Endodermal cell (in vitro differentiated cells): Measurements from ENCODE around the gene POLR2H. TPM values are rescaled to one million over a fixed set of nuclear protein-coding genes. Genes with fewer than 3 reads are reported as not detected.
A peak's percentile ranks its signal among the peaks of the same experiment; 100 is the strongest.

ENCODE experiments used
- DNase-seq: peaks from one replicate; pipeline ENCODE4 v3.0.0-alpha.2; 2017
- H3K27ac ChIP-seq: 2 replicates; pipeline ENCODE4 v1.5.1; 2013; ENCODE audit warnings: mild to moderate bottlenecking, low read depth, low read length, moderate library complexity
- H3K27me3 ChIP-seq: 2 replicates; pipeline ENCODE4 v1.6.1; 2013; ENCODE audit warnings: mild to moderate bottlenecking, low read length, moderate library complexity; ENCODE audit not compliant: insufficient read depth, control insufficient read depth, poor library complexity, severe bottlenecking
- H3K36me3 ChIP-seq: 2 replicates; pipeline ENCODE4 v1.7.0; 2013; ENCODE audit warnings: mild to moderate bottlenecking, low read length, moderate library complexity; ENCODE audit not compliant: control insufficient read depth, insufficient read depth
- H3K4me1 ChIP-seq: one replicate; pipeline ENCODE4 v1.7.0; 2013; ENCODE audit warnings: low read length; ENCODE audit not compliant: control insufficient read depth, insufficient read depth
- H3K4me3 ChIP-seq: 2 replicates; pipeline ENCODE4 v1.5.1; 2013; ENCODE audit warnings: mild to moderate bottlenecking, low read length, moderate library complexity
- H3K9ac ChIP-seq: 2 replicates; pipeline ENCODE4 v1.6.1; 2013; ENCODE audit warnings: mild to moderate bottlenecking, low read length, moderate library complexity; ENCODE audit not compliant: poor library complexity, severe bottlenecking; ENCODE audit errors: extremely low read depth
- H3K9me3 ChIP-seq: 2 replicates; pipeline ENCODE4 v1.6.1; 2013; ENCODE audit warnings: mild to moderate bottlenecking, low read length, moderate library complexity; ENCODE audit not compliant: control insufficient read depth
- H3K27ac Mint-ChIP-seq: 2 replicates; pipeline ENCODE4 v1.8.0; 2020; ENCODE audit warnings: mixed read lengths
- H3K27me3 Mint-ChIP-seq: 2 replicates; pipeline ENCODE4 v1.8.0; 2021; ENCODE audit warnings: mild to moderate bottlenecking, mixed read lengths; ENCODE audit not compliant: insufficient read depth
- H3K36me3 Mint-ChIP-seq: 2 replicates; pipeline ENCODE4 v1.8.0; 2020; ENCODE audit warnings: low read depth, mixed read lengths
- H3K4me1 Mint-ChIP-seq: 2 replicates; pipeline ENCODE4 v1.8.0; 2020; ENCODE audit warnings: mixed read lengths
- H3K4me3 Mint-ChIP-seq: 2 replicates; pipeline ENCODE4 v1.8.0; 2020; ENCODE audit warnings: mild to moderate bottlenecking, moderate library complexity, mixed read lengths
- H3K9me3 Mint-ChIP-seq: 2 replicates; pipeline ENCODE4 v1.8.0; 2020; ENCODE audit warnings: mild to moderate bottlenecking, mixed read lengths
- WGBS, 2 experiments: methylation state at CpG; one replicate each; pipeline versions ENCODE4 v1.1.5 to v1.1.7; 2013; ENCODE audit warnings: missing lambda C conversion rate in 2 of 2, mixed read lengths in 1 of 2; ENCODE audit not compliant: insufficient coverage in 1 of 2, insufficient read length in 1 of 2; 5-methylcytosine and 5-hydroxymethylcytosine counted together
- total RNA-seq, 2 donors: library from RNA; stranded (reverse); fragmentation: NEBNext Ultra II Directional in 1 of 2; extraction: Animal tissue kit (Norgen Biotek cat#: 25700) in 1 of 2; gene quantifications; 2 replicates in 1 of 2; 3 replicates in 1 of 2; pipeline ENCODE4 v1.2.1, GENCODE V29; 2021
- TF ChIP-seq, protein P1 (sequence below): fragments of 200-600 bp; sonication (generic); conservative IDR thresholded peaks from 2 replicates; pipeline ENCODE4 v1.5.0; 2021; ENCODE audit warnings: antibody characterized with exemption, mild to moderate bottlenecking

POLR2H gene
- total RNA-seq, 2 donors from 2014 or later, result 95.9 to 117 TPM

DNA sequence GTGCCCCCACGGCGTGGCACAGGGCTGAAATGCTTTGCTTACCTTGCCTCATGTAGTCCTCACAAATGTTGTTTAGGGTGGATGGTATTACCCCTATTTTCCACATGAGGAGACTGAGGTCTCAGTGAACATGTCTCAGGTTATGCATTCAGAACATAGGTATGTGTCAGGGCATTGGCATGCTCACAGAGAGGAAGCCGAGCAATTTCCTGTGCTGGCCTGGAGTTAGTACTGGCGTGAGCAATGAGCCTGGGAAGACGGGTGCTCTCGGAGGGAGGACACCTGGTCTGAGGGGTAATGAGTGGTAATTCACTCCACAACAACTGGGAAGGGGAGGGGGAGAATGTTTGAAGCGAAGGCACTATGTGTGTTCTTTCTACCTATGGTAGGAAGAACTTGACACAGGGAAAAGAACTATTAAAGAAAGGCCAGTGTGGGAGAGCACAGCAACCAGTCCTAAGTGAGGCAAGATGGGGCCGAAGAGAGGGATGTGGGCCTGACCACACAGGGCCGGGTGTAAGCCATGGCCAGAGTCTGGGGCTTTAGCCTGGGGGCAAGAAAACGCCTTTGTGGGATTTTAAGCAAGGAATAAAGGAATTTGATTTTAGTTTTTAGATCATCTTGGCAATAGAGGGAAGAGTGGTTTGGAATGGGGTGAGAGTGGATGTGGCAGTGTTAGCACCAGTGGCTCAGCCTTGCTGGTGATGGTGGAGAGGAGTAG is 29.0 kb upstream of the POLR2H start:
- no peaks in the 10 kb centered on the region for H3K9me3 ChIP-seq
- no peaks in the 10 kb centered on the region for H3K4me1 ChIP-seq
- peak overlapping the region; percentile 83 for H3K27ac Mint-ChIP-seq
- H3K36me3 ChIP-seq, result peaks cover 77% of the 10 kb centered on the region
- H3K36me3 Mint-ChIP-seq, result peaks cover 71% of the 10 kb centered on the region
- peaks cover 9% of the 10 kb centered on the region for H3K4me1 Mint-ChIP-seq
- peak overlapping the region; percentile 8 for H3K27ac ChIP-seq
- no peaks in the 10 kb centered on the region for H3K9me3 Mint-ChIP-seq
- H3K27me3 Mint-ChIP-seq, result no peaks in the 10 kb centered on the region
- no peak overlapping the region for H3K4me3 ChIP-seq
- no peak for DNase-seq
- no peak overlapping the region for H3K4me3 Mint-ChIP-seq
- no peaks in the 10 kb centered on the region for H3K27me3 ChIP-seq
- TF ChIP-seq, protein P1, sequence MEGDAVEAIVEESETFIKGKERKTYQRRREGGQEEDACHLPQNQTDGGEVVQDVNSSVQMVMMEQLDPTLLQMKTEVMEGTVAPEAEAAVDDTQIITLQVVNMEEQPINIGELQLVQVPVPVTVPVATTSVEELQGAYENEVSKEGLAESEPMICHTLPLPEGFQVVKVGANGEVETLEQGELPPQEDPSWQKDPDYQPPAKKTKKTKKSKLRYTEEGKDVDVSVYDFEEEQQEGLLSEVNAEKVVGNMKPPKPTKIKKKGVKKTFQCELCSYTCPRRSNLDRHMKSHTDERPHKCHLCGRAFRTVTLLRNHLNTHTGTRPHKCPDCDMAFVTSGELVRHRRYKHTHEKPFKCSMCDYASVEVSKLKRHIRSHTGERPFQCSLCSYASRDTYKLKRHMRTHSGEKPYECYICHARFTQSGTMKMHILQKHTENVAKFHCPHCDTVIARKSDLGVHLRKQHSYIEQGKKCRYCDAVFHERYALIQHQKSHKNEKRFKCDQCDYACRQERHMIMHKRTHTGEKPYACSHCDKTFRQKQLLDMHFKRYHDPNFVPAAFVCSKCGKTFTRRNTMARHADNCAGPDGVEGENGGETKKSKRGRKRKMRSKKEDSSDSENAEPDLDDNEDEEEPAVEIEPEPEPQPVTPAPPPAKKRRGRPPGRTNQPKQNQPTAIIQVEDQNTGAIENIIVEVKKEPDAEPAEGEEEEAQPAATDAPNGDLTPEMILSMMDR, result no peak
- H3K9ac ChIP-seq, result no peak overlapping the region
- WGBS, 2 experiments, result 93 to 100% methylated on average over 7 to 10 of the region's 10 CpGs

GRCh38 chr3:184333190-184333589 is 28.3 kb upstream of the POLR2H start:
- H3K9ac ChIP-seq, result no peak overlapping the region
- Mint-ChIP-seq H3K27ac (peak overlapping the region; percentile 83), H3K4me1 (peaks cover 9% of the 10 kb centered on the region), H3K27me3 (peaks cover 3% of the 10 kb centered on the region), H3K9me3 (no peaks in the 10 kb centered on the region), H3K36me3 (peaks cover 64% of the 10 kb centered on the region), H3K4me3 (no peak overlapping the region)
- peaks cover 70% of the 10 kb centered on the region for H3K36me3 ChIP-seq
- TF ChIP-seq, protein P1, result no peak
- DNase-seq, result no peak
- no peaks in the 10 kb centered on the region for H3K9me3 ChIP-seq
- H3K4me3 ChIP-seq, result no peak overlapping the region
- H3K27me3 ChIP-seq, result no peaks in the 10 kb centered on the region
- 94 to 96% methylated on average over 6 of the region's 6 CpGs for WGBS, 2 experiments
- peak overlapping the region; percentile 5 for H3K27ac ChIP-seq
- no peaks in the 10 kb centered on the region for H3K4me1 ChIP-seq

GRCh38 chr3:184333700-184334099 is 27.8 kb upstream of the POLR2H start:
- DNase-seq, result no peak
- Histone ChIP-seq H3K4me3 (no peak overlapping the region), H3K27me3 (no peaks in the 10 kb centered on the region), H3K9me3 (no peaks in the 10 kb centered on the region), H3K36me3 (peaks cover 65% of the 10 kb centered on the region), H3K9ac (no peak overlapping the region), H3K27ac (no peak overlapping the region), H3K4me1 (no peaks in the 10 kb centered on the region)
- Mint-ChIP-seq H3K27me3 (peaks cover 4% of the 10 kb centered on the region), H3K4me1 (peaks cover 9% of the 10 kb centered on the region), H3K9me3 (no peaks in the 10 kb centered on the region), H3K4me3 (no peak overlapping the region), H3K36me3 (peaks cover 59% of the 10 kb centered on the region), H3K27ac (peak overlapping the region; percentile 83)
- WGBS, 2 experiments, result 83 to 93% methylated on average over 2 to 3 of the region's 3 CpGs
- TF ChIP-seq, protein P1, result no peak
